GM11168 (cell line): ENCODE data around the gene SIPA1L2.
"Not testable (repeated sequence)": the region's sequence is repeated elsewhere in the genome, so short reads cannot be mapped to it uniquely, and the experiment has no call there.

ENCODE experiments used
- in situ Hi-C: fragments of 300-500 bp; cut with MboI; formaldehyde crosslinking; loops from one replicate; pipeline ENCODE4 v1.12.0; 2022; ENCODE audit warnings: low sequenced_read_pairs; ENCODE audit not compliant: unreplicated experiment

SIPA1L2 gene

DNA sequence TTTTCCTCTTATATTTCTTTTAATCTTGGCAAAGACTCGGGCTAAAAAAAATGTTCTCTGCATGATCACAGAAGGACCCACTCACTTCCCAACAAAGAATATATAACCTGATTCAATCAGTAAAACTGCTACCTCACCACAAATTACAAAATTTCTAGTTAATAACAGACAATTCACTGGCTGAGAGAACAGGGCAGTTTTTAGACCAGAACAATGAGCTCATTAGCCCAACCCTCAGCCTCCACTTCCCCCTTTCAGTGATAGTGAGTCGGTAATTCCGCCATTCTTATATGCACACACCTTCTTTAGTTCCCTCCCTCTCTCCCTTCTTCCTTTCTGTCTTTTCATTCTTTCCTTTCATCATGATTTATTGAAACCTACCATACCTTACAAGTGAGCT lies 8.9 kb downstream of the SIPA1L2 start:
- in situ Hi-C loops: no loop called here

DNA sequence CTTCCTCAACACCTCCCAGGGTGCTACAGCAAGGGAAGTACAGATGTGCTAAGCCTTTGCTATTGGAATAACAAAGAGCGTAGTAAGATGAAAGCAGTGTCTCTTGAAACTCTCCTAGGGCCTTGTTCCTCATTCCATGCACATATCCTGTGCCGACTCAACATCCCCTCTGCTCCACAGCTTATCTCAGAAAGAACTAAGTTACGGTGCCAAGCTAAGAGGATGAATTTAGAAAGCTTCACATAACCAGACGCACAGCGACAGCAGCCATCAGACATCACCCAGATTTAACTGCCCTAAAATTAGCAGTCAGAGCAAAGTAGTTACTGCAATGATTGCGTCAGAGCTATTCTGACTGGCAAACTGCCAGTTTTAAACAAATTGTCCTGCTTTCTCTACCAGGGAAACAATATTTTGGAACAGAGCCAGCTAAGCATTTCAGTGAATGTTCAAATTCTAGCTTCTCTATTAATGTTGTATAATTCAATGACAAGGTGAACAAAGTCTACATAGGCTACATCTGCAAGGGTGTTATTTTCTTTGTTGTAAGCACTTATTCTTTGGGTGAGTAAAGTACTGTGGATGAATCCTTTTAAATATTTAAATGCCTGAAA lies 9.5 kb downstream of the SIPA1L2 start:
- in situ Hi-C loops: no loop called here

DNA sequence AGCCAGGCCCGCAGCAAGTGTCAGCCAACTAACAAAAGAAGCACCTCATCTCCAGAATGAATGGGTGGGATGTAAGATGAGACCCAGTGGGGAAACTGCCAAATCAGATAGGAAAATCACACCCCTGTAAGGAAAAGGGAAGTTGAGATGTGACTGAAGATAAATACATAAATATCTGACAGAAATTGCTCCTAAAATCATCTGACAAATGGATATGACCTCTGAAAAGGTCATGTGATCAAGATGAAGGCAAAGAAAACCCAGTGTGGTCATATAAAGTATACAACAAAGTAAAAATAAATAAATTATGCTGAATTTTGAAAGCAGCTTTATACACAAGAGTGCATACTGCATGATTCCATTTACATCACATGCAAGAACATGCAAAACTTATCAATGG lies 12.7 kb downstream of the SIPA1L2 start:
- in situ Hi-C loops: no loop called here

DNA sequence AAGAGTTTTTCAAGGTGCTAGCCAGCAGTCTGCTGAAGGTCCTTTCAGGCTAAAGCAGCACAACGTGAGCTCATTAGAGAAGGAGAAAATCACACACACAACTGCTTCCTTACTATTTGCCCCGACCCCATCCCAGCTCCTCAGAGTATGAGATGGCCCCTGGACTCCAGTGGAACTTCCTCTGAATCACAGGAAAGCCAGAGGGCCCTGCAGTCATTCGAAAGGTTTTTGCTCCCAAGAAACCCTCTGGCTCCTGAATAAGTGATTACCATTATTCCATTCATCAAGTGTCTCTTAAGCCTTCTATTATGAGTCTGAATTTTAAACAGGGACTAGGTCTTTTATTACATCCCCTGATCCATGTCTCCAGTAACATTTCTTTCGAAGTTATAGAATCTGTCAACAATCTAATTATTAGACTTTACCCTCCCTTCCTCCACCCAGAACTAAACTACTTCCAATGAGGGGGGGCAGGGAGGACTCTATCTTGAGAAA lies 14.6 kb downstream of the SIPA1L2 start:
- in situ Hi-C loops: no loop called here

DNA sequence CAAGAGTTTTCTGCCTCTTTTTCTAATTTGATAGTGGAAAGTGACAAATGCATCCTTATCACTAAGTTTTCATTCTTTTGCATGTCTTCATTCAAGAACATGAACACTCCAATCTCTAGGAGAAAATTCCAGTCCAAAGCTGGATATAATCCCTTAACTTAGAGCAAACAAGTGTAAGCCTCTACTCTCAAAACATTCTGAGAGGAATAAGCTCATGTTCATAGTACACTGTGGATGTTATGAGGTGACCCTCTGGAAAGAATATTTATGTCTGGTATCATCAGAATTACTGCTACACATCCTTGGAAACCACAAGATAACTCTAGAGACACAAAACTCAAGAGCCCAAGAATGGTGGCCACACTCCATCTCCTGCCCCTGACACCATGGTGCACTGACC lies 15.1 kb downstream of the SIPA1L2 start:
- in situ Hi-C loops: no loop called here

DNA sequence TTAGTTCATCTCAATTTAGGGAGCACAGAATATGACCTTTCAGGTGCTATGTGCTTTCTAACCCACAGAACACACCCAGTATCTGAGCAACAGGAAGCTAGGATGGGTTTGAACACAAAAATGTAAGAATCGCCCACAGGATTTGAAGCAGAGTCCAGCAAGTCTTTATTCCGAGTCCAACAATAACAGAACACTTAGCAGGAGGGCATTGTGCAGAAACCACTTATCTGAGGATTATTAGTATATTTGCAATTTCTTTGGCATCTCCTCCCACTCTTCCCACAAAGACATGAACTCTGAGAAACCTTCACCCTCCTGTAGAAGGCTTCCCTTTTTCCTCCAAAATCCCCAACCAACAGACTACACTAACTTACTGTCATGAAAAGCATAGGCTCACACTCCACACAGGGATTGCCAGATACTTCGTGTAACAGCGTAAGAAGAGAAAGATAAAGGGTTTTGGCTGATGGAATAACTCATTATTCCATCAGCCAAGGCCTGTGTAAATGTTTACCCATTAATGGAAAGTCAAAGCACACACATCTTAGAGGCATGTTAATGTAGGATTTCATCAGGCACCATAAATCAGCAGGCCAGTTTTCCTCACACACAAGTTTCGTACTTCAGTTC lies 16.1 kb downstream of the SIPA1L2 start:
- in situ Hi-C loops: no loop called here

DNA sequence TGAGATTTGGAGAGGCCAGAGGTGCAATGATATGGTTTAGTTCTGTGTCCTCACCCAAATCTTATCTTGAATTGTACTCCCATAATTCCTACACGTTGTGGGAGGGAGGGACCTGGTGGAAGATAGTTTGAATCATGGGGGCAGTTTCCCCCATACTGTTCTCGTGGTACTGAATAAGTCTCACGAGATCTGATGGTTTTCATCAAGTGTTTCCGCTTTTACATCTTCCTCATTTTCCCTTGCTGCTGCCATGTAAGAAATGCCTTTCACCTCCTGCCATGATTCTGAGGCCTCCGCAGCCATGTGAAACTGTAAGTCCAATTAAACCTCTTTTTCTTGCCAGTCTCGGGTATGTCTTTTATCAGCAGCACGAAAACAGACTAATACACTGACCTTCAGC lies 17.1 kb downstream of the SIPA1L2 start:
- in situ Hi-C loops: not testable (repeated sequence)

DNA sequence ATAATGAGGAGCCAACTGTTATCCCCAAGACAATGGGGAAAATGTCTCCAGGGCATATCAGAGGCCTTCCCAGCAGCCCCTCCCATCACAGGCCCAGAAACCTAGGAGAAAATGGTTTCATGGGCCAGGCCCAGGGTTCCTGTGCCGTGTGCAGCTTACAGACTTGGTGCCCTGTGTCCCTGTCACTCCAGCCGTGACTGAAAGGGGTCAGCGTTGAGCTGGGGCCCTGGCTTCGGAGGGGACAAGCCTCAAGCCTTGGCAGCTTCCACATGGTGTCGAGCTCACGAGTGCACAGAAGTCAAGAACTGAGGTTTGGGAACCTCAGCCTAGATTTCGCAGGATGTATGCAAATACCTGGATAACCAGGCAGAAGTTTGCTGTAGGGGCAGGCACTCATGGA lies 18.1 kb downstream of the SIPA1L2 start:
- in situ Hi-C loops: no loop called here

DNA sequence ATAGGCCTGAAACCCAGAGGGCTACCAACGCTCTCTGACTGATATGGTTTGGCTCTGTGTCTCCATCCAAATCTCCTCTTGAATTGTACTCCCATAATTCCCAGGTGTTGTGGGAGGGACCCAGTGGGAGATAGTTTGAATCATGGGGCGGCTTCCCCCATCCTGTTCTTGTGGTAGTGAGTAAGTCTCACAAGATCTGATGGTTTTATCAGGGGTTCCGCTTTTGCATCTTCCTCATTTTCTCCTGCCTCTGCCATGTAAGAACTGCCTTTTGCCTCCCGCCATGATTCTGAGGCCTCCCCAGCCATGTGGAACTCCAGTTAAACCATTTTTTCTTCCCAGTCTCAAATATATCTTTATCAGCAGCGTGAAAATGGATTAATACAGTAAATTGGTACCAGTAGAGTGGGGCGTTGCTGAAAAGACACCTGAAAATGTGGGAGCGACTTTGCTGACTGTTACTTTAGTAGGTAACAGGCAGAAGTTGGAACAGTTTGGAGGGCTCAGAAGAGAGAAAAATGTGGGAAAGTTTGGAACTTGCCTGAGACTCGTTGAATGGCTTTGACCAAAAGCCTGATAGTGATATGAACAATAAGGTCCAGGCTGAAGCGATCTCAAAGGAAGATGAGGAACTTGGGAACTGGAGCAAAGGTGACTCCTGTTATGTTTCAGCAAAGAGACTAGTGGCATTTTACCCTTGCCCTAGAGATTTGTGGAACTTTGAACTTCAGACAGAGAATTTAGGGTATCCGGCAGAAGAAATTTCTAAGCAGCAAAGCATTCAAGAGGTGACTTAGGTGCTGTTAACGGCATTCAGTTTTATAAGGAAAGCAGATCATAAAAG lies 18.8 kb downstream of the SIPA1L2 start:
- in situ Hi-C loops: not testable (repeated sequence)

DNA sequence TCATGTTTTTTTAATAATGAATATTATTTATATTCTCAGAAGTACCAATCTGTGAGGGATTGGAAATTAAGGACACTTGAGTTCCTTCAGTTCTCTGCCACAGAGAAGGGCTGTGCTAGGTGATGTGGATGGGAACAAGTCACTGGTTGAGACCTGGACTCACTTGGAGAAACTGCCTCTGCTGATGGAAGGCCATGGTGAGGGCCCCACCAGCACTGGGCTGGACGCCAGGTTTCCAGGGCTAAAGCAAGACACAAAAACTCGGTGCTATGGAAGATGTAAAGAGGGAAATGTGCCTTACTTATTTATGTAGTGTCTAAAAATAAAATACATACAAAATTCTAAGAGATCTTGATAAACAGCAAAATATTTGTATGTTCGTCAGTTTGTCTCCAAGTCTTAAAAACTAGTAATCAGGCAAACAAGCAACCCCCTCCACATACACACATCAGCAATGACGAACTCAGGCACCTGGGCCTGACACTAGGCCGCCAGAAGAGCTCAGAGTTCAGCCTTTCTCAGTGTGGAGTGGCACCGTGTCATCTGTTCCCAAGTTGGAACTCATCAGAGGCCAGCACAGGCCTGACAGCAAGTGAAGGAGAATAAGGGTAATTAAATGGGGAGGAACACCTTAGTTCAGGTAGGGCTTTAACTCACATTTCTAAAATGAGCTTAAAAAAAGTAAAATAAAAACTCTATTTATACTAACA lies 19.6 kb downstream of the SIPA1L2 start:
- in situ Hi-C loops: no loop called here

DNA sequence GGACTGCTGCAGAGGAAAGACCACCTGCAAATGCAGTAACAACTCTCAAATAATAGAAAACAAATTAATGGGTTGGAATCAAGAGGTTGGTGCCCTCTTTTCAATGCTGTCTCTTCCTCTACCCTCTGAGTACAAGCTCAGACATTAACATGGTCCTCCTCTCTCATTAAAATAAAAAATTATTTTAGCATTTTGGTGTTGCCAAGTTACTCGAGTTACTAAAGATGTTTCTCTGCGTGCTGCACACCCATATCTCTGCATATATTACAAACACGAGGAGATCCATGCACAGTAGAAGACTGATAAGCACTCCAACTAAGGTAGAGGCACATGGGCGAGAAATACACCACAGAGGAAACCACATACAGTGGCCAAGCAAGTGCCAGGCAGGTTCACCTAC lies 21.5 kb downstream of the SIPA1L2 start:
- in situ Hi-C loops: no loop called here

DNA sequence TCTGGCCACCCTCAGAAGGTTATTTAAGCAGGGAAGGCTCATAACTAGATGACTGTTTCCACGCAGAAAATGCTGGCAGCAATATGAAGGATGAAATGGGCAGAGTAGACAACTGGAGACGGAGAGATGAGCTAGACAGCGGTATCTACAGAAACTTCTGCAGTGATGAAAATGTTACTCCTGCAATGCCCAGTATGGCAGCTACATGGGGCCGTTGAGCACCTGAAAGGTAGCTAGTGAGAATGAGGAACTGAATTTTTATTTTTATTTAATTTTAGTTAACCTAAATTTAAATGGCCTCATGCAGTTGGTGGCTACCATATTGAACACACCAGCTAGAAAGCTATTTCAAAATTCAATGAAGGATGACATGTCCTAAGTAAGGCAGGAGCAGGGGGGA lies 27.3 kb downstream of the SIPA1L2 start:
- in situ Hi-C loops: no loop called here

DNA sequence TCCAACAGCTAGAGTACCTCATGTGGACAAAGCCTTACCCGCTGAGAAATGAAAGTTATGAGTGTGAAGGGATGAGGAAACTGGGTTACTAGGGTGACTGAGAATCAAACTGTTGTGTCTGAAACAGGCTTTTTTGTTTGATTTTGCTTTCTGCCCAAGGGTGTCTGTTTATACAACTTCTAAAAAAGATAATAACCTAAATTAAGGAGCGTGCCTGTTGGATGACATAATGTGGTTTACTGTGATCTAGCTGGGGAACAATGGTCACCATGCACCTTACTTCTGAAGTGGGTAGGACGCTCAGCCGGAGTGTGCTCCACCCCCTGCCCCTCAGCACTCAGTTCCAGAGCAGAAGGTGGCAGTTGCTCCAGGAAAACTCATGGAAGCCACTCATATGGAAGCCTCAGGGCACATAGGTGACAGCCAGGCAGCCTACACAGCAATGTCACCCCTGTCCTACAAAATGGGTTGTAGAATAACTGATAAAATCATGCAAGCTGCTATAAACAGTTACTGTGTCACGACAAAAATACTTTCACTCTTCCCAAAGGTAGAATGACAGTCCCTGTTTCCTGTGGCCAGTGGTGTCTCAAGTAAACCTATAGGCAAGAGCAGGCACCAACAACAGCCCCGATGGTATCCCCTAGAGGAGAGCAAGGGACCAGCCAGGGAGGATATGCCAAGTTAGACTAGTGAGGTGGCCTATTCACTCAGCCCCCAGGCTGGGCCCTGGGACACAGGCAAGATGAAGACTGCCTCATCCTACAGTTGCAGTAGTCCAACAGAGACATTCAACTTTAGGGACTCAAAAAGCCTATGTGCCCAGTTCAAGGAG lies 29.3 kb downstream of the SIPA1L2 start:
- in situ Hi-C loops: no loop called here

DNA sequence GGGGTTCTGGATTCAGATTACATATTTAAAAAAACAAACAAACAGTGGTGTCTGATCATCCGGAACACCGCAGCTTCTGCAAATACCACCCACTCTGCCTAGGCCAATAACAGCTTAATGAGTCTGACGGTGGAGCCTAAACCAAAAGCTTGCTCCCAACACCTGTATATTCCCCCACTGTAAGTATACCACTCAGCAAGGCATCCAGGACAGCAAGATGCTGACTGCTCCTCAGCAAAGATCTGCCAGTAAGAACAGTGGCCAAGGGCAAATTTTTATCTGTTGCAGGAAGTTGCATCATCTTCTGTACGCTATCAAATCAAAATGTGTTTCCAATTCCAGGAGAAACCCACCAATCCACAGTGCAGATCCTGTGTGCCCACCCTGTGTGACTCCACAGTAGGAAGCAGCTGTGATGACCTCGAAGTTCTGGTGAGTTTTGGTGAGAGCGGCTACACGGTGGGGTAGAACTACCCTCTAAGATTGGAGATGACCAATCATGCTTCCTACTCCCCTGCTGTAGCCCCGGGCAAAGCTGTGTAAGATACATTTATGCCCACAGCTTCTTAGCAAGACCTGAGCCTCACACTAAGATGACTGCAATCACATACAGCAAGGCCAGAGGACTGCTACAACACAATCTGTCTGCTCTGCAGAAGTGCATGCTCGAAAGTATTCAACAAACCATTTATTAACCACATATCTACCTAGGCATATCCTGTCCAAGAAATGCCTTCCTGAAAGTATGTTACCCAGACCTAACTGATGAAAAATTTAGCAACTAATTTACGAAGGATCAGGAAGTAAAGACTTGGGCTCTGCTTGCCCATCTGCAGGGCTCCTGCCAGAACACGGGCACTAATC lies 30.5 kb downstream of the SIPA1L2 start:
- in situ Hi-C loops: no loop called here

DNA sequence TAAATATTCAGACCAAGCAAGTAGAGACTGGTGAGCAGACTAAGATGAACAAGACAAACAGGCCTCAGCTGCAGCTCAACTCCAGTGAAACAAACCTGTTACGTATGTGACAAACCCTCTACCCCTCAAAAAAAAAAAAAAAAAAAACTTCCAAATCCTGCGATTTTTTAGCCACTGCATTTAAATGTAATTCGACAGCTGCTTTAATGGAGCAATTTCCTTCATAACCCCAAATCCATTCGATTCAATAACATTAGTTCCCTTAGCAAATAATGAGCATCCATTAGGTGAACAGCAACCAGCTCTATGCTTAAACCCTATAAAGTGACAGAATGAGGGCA lies 31.1 kb downstream of the SIPA1L2 start:
- in situ Hi-C loops: no loop called here

DNA sequence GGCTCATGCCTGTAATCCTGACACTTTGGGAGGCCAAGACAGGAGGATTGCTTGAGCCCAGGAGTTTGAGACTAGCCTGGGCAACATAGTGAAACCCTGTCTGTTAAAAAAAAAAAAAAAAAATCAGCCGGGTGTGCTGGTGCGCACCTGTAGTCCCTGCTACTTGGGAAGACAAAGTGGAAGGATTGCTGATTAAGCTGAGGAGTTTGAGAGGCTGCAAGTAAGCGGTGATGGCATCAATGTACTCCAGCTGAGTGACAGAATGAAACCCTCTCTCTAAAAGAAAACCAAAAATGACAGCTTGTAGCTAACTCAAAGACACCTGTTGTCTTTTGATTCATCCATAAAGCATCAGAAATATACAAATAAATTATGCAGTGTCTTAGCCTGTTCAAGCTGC lies 31.8 kb downstream of the SIPA1L2 start:
- in situ Hi-C loops: no loop called here

DNA sequence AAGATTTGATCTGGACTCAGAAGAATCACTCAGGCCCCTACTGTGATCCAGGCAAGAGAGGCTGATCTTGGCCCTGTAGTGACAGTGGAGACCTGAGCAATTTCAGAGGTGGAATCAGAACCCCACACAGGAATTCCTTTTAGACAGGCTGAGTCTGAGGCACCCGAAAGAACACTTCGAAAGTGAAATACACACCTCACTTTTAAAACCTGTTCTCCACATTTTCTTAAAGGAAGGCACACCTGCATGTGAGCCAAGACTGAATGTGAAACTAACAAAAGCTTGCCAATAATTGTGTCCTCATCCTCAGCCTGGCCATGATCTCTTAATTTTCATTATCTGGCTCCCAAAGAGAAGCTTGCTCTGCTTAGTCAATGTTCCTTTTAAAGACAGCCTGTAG lies 32.2 kb downstream of the SIPA1L2 start:
- in situ Hi-C loops: no loop called here

DNA sequence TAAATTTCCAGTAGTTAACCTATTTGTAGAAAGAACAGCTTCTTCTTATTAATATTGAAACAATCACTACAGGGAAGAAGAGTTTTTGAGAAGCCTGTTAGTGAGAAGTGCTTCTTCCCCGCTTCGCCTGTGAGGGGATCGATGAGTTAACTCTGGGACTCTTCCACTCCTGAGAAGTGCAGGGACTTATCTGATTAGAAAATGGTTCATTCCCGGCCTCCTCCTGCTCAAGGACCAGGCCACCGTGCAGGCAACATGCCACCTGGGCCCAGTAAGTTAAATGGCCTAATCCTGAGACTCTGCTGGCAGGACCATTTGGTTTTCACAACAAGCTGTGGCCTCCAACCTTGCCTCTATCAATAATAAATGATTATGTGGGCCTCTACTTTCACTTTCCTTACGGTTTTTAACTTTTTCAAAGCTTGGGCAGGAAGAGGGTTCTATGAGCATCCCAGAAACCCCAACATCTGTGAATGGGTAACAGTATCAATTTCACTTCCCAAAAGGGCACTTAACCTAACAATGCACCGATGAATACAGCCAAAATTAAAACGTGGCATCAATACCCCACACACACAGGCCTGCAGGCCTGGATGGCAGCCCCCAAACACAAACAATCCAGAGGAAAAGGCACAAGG lies 33.1 kb downstream of the SIPA1L2 start:
- in situ Hi-C loops: no loop called here
